ENCODE results near the gene SGCD.

DNA sequence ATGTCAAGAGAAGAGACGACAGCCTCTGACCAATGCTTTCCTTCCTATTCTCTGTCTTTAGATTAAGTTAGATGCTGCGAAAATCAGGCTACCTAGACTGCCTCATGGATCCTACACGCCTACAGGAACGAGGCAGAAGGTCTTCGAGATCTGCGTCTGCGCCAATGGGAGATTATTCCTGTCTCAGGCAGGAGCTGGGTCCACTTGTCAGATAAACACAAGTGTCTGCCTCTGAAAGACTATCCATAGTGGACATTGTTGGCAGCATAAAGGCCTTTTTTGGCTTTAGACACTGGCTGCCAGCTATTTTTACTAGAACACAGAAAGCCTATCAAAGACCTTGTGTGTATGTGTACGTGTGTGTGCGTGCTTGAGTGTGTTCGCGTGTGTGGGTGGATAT is 432.2 kb downstream of the SGCD start:
- TF ChIP-seq EZH2 (IDR thresholded peaks at IDR 0.05; ENCODE audit: insufficient read depth, poor library complexity, severe bottlenecking) (no peak), EZH2phosphoT487 (IDR thresholded peaks at IDR 0.05; ENCODE audit: insufficient read depth, low read depth) (no peak)

Data from GM23248 (cell line).